OCI-LY3 (cell line): ENCODE results near the gene TMEM187.

ENCODE experiments used
- CTCF ChIP-seq: fragments of 200-600, 300-600 bp; sonication (generic); IDR thresholded peaks from 2 replicates; pipeline ENCODE4 v1.5.1; 2014; ENCODE audit warnings: antibody characterized with exemption, low read length, low read depth
- EZH2phosphoT487 ChIP-seq: fragments of 200-600 bp; shearing (Covaris generic); IDR thresholded peaks from 2 replicates; pipeline ENCODE4 v1.6.1; 2018; ENCODE audit warnings: antibody characterized with exemption, mixed run types, low read depth

GRCh38 chrX:154011376-154012335 is 39.1 kb downstream of the TMEM187 start:
- TF ChIP-seq CTCF (no peak), EZH2phosphoT487 (no peak)
